K562 (cell line): ENCODE data around the gene ZNF384. TPM values are rescaled to one million over a fixed set of nuclear protein-coding genes. Genes with fewer than 3 reads are reported as not detected.

Source experiments
- BHLHE40 ChIP-seq: IDR thresholded peaks from 2 replicates; pipeline ENCODE4 v1.6.1; 2011; ENCODE audit warnings: low read length, improper control_type of control experiment
- CEBPG ChIP-seq, 3 experiments: fragments of 200-800 bp in 1 of 3; sonication (Bioruptor generic) in 1 of 3; sonication (generic) in 1 of 3; formaldehyde crosslinking in 1 of 3; IDR thresholded peaks in 2 of 3; conservative IDR thresholded peaks in 1 of 3; 2 replicates each; pipeline versions ENCODE4 v1.6.1 to v1.8.0; 2016 to 2022; ENCODE audit warnings: missing compliant biosample characterization in 2 of 3, missing genetic modification characterization in 2 of 3, mild to moderate bottlenecking in 1 of 3, missing genetic modification reagents in 1 of 3
- CHD1 ChIP-seq: fragments of 200-600 bp; sonication (generic); IDR thresholded peaks from one replicate; pipeline ENCODE4 v1.6.1; 2012; ENCODE audit warnings: mild to moderate bottlenecking, moderate library complexity, low read length, inconsistent platforms
- DNMT1 ChIP-seq: fragments of 450-650 bp; IDR thresholded peaks from 2 replicates; pipeline ENCODE4 v1.6.1; 2016; ENCODE audit warnings: antibody characterized with exemption, mild to moderate bottlenecking
- ETV1 ChIP-seq: fragments of 450-650 bp; conservative IDR thresholded peaks from 2 replicates; pipeline ENCODE4 v1.6.1; 2016; ENCODE audit warnings: missing genetic modification characterization, control low read depth, low read depth, missing compliant biosample characterization
- GTF2F1 ChIP-seq: IDR thresholded peaks from 2 replicates; pipeline ENCODE4 v1.6.1; 2011; ENCODE audit warnings: low read depth, low read length, improper control_type of control experiment
- HES1 ChIP-seq: fragments of 450-650 bp; IDR thresholded peaks from 2 replicates; pipeline ENCODE4 v1.6.1; 2016; ENCODE audit warnings: low read depth, mild to moderate bottlenecking, moderate library complexity
- MEF2A ChIP-seq: IDR thresholded peaks from 2 replicates; pipeline ENCODE4 v1.6.1; 2011; ENCODE audit warnings: low read depth, mild to moderate bottlenecking, low read length, moderate library complexity; ENCODE audit not compliant: control insufficient read depth
- MEIS2 ChIP-seq: fragments of 450-650 bp; IDR thresholded peaks from 2 replicates; pipeline ENCODE4 v1.6.1; 2014; ENCODE audit warnings: mild to moderate bottlenecking; ENCODE audit not compliant: partially characterized antibody
- MYNN ChIP-seq, 2 experiments: sonication (generic); formaldehyde crosslinking in 1 of 2; IDR thresholded peaks; 2 replicates each; pipeline versions ENCODE4 v1.5.0 to v1.6.1; 2016 to 2020; ENCODE audit warnings: antibody characterized with exemption in 1 of 2, missing genetic modification reagents in 1 of 2
- PHF21A ChIP-seq: fragments of 450-650 bp; IDR thresholded peaks from 2 replicates; pipeline ENCODE4 v1.6.1; 2017; ENCODE audit warnings: low read depth, borderline replicate concordance
- PRDM10 ChIP-seq: fragments of 450-650 bp; IDR thresholded peaks from 2 replicates; pipeline ENCODE4 v1.6.1; 2018; ENCODE audit not compliant: partially characterized antibody
- SAFB ChIP-seq: fragments of 200-400 bp; formaldehyde crosslinking; IDR thresholded peaks from 2 replicates; pipeline ENCODE4 v1.6.1; 2017; ENCODE audit warnings: low read depth, low read length, borderline replicate concordance
- SOX6 ChIP-seq: fragments of 450-650 bp; IDR thresholded peaks from 2 replicates; pipeline ENCODE4 v1.6.1; 2014; ENCODE audit warnings: mild to moderate bottlenecking
- SREBF1 ChIP-seq: fragments of 150-350 bp; IDR thresholded peaks from 2 replicates; pipeline ENCODE4 v1.6.1; 2014; ENCODE audit warnings: antibody characterized with exemption, low read depth, low read length, borderline replicate concordance
- STAT5B ChIP-seq: fragments of 250-450 bp; sonication (Bioruptor Pico); IDR thresholded peaks from 2 replicates; pipeline ENCODE4 v1.8.0; 2021; ENCODE audit warnings: mild to moderate bottlenecking, inconsistent platforms
- TAF1 ChIP-seq: IDR thresholded peaks from 2 replicates; pipeline ENCODE4 v1.6.1; 2011; ENCODE audit warnings: mild to moderate bottlenecking, low read length, moderate library complexity; ENCODE audit not compliant: insufficient read depth, control insufficient read depth, severe bottlenecking; ENCODE audit errors: extremely low read depth
- TRIM24 ChIP-seq, 2 experiments: fragments of 450-650 bp; IDR thresholded peaks; 2 replicates each; pipeline ENCODE4 v1.6.1; 2016
- VEZF1 ChIP-seq: fragments of 200-800 bp; sonication (Bioruptor generic); IDR thresholded peaks from 2 replicates; pipeline ENCODE4 v1.6.1; 2017; ENCODE audit warnings: missing genetic modification characterization, missing compliant biosample characterization
- ZC3H8 ChIP-seq: fragments of 450-650 bp; IDR thresholded peaks from 2 replicates; pipeline ENCODE4 v1.6.1; 2017
- ZFP36 ChIP-seq: fragments of 150-350 bp; IDR thresholded peaks from 2 replicates; pipeline ENCODE4 v1.6.1; 2018; ENCODE audit warnings: low read length, low read depth; ENCODE audit not compliant: partially characterized antibody
- ZKSCAN1 ChIP-seq: fragments of 150-350 bp; IDR thresholded peaks from 2 replicates; pipeline ENCODE4 v1.6.1; 2016; ENCODE audit warnings: low read depth, low read length
- ZNF165 ChIP-seq: fragments of 250-450 bp; sonication (Bioruptor Pico); IDR thresholded peaks from 2 replicates; pipeline ENCODE4 v1.4.0; 2020; ENCODE audit warnings: borderline replicate concordance
- ZNF830 ChIP-seq: fragments of 250-450 bp; sonication (Bioruptor Pico); IDR thresholded peaks from 2 replicates; pipeline ENCODE4 v1.5.0; 2021; ENCODE audit warnings: mild to moderate bottlenecking
- polyA plus RNA-seq, 8 experiments: library from polyadenylated mRNA; depleted of rRNA in 4 of 8; stranded (reverse) in 5 of 8; unstranded in 3 of 8; fragments of >200 nt; fragmentation: Nextera tagmentation in 2 of 8; fragmentation: Illumina TruSeq in 1 of 8; extraction: Ambion mirVana in 2 of 8; extraction: Trizol in 1 of 8; gene quantifications; 2 replicates each; pipeline versions ENCODE4 v1.2.1 to v1.2.3, GENCODE V29; 2011 to 2014; ENCODE audit warnings: inconsistent platforms in 1 of 8, missing spikeins in 1 of 8
- total RNA-seq, 7 experiments: library from RNA; depleted of rRNA in 6 of 7; stranded (reverse); fragments of >200 nt in 6 of 7; fragmentation: Illumina TruSeq in 2 of 7; extraction: Trizol in 2 of 7; gene quantifications; 2 replicates each; pipeline versions ENCODE4 v1.2.1 to v1.2.3, GENCODE V29; 2011 to 2021; ENCODE audit warnings: low replicate concordance in 1 of 7

Gene ZNF384
- total and polyA plus RNA-seq, 9 of the 15 experiments (the other 6 are each of a cell fraction or from before 2014, with no cell fraction given): 0.36 to 64.8 (median 21.3) TPM

DNA sequence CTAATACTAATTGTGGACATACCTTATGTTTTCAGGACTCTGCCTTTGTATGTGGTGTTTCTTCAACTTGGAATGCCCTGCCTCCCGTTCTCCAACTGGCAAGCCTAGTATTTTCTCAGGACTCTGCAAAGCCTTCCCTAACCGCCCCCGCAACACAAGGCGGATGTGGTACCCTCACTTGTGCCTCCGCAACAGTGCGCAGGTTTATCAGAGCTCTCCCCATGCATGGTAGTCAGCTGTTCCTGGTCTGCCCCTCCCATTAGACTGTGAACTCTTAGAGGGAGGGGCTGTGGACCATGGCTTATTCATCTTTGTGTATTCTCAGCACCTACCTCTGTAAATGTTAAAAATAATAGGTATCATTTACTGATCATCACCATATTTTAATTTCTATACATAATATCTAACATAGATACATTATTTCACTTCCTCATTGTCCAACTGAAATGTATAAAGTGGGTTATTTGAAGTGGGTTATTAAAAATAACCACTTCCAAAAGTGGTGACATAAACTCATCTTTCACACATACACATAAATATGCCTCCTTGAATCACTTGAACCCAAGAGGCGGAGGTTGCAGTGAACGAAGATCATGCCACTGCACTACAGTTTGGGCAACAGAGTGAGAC is 62.4 kb downstream of the ZNF384 start (continued):
- TF ChIP-seq SAFB (no peak), MEF2A (no peak), MYNN (IDR thresholded peaks at IDR 0.05) (peak; percentile 41; the same call in 1 of the 2 replicates), MYNN (CRISPR knock-in tag; IDR thresholded peaks at IDR 0.05) (no peak), ZNF165 (CRISPR knock-in tag) (no peak), CEBPG (CRISPR knock-in tag; IDR thresholded peaks at IDR 0.05) (no peak), CEBPG (tag; conservative IDR thresholded peaks at IDR 0.05 in 1 of 2, IDR thresholded peaks at IDR 0.05 in 1 of 2) (no peak), STAT5B (CRISPR knock-in tag) (no peak), MEIS2 (no peak), TAF1 (peak; percentile 63), VEZF1 (CRISPR knock-in tag) (peak; percentile 68), ZKSCAN1 (no peak), HES1 (0 out of 2 replicates have a peak, but pooled peaks have one; percentile 13), ZC3H8 (no peak), SREBF1 (no peak), CHD1 (no peak), BHLHE40 (0 out of 2 replicates have a peak, but pooled peaks have one; percentile 23), ETV1 (peak; percentile 74), ZNF830 (CRISPR knock-in tag) (no peak), SOX6 (0 out of 2 replicates have a peak, but pooled peaks have one; percentile 16), PHF21A (no peak), DNMT1 (no peak), ZFP36 (no peak), GTF2F1 (no peak), PRDM10 (peak; percentile 60), TRIM24 (IDR thresholded peaks at IDR 0.05) (0 out of 4 replicates have a peak, but pooled peaks of 1 of the 2 experiments have one; percentile 30)
